ENCODE results near the gene ATP2C2.
"Not testable (repeated sequence)": the region's sequence is repeated elsewhere in the genome, so short reads cannot be mapped to it uniquely, and the experiment has no call there.

ATP2C2 gene

DNA sequence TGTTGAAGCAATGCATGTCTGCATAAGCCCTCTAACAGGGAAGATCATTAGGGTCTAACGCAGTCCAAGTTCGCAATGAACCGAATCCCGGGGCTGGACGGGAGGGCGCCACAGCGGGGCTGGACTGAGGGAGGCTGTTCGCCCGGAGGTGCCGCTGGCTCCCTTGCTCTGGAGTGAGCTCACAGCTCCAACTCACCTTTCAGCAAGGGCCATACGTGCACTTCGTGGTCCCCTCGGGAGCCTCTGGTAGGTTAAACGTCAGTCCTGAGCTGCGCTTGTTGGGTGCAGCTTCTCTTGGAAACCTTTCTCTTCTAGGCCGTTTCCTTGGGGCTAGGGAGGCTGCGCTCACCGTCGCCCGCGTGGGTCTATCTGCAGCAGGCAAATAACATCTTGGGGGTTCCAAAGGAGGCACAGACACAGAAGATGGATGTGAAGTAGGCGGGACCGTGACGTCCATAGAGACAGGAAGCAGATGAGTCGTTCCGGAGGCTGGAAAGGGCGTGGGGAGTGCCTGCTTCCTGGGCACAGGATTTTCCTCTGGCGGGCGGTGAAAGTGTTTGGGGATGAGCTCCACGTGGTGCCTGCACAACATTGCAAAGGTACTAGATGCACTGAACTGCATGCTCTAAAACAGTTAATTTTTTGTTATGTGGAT is 21.9 kb downstream of the ATP2C2 start:
- TF ChIP-seq TAF1 (IDR thresholded peaks at IDR 0.05; ENCODE audit: low read depth, low read length) (no peak), SPI1 (IDR thresholded peaks at IDR 0.05; ENCODE audit: low read depth, low read length) (no peak), POU2F2 (IDR thresholded peaks at IDR 0.05; ENCODE audit: low read depth, low read length) (no peak), POLR2AphosphoS5 (IDR thresholded peaks at IDR 0.05; ENCODE audit: low read depth, low read length) (no peak), POLR2A (IDR thresholded peaks at IDR 0.05; ENCODE audit: low read depth, low read length) (no peak), PAX5 (IDR thresholded peaks at IDR 0.05; ENCODE audit: insufficient read depth, low read length, severe bottlenecking) (no peak)
- DNase-seq (ENCODE audit: insufficient read length, low spot score) (no peak), FAIRE-seq (no peak)

DNA sequence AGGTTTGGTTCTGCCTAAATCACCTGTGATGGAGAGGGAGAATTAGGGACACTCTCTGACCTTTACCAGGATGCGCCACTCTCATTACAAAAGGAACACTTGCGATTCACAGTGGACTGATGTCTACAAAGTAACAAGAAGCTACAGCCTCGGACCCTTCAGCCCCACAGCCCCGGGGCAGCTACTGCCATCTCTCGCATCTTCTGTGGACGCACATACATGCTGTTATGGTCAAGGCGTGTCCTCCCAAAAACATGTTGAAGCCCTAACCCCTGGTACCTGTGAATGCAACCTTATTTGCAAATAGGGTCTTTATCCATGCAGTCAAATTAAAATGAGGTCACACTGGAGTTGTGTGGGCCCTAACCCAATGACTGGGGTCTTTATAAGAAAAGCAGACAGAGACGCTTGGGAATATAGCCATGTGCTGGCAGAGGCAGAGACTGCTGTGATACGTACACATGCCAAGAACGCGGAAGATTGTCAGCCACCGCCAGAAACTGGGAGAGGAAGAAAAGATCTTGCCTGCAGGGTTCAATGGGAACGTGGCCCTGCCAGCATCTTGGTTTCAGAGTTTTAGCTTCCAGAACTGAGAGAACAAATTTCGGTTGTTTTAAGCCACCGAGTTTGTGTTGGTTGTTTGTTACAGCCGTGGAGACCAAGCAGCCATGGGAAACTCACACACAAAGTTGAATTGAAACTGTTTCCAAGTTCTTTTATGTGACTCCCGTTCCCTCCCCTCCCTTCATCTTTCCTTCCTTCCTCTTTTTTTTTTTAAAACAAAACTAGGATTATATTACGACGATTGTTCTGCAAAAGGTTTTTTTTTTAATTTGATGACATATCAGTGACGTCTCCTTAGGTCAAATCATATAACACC is 23.1 kb downstream of the ATP2C2 start:
- TF ChIP-seq POU2F2 (IDR thresholded peaks at IDR 0.05; ENCODE audit: low read depth, low read length), result no peak
- no peak for TF ChIP-seq POLR2A (IDR thresholded peaks at IDR 0.05; ENCODE audit: low read depth, low read length)
- no peak for TF ChIP-seq POLR2AphosphoS5 (IDR thresholded peaks at IDR 0.05; ENCODE audit: low read depth, low read length)
- no peak for TF ChIP-seq PAX5 (IDR thresholded peaks at IDR 0.05; ENCODE audit: insufficient read depth, low read length, severe bottlenecking)
- no peak for TF ChIP-seq TAF1 (IDR thresholded peaks at IDR 0.05; ENCODE audit: low read depth, low read length)
- no peak for TF ChIP-seq SPI1 (IDR thresholded peaks at IDR 0.05; ENCODE audit: low read depth, low read length)
- no peak for DNase-seq (ENCODE audit: insufficient read length, low spot score)
- no peak for FAIRE-seq

DNA sequence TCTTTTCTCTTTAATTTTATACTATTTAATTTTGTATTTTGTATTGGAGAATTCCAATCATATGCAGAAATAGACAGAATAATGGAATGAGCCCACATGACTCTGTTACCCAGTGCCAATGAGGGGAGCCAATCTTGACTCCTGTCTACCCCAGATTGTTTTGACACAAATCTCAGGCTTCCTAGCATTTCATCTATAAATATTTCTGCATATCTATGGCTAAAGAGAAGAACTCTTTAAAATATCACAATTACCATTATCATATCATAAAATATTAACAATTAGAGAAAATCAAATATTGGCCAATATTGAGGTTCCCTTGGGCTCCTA is 23.7 kb downstream of the ATP2C2 start:
- no peak for FAIRE-seq
- TF ChIP-seq PAX5 (IDR thresholded peaks at IDR 0.05; ENCODE audit: insufficient read depth, low read length, severe bottlenecking) (no peak), POU2F2 (IDR thresholded peaks at IDR 0.05; ENCODE audit: low read depth, low read length) (no peak)

DNA sequence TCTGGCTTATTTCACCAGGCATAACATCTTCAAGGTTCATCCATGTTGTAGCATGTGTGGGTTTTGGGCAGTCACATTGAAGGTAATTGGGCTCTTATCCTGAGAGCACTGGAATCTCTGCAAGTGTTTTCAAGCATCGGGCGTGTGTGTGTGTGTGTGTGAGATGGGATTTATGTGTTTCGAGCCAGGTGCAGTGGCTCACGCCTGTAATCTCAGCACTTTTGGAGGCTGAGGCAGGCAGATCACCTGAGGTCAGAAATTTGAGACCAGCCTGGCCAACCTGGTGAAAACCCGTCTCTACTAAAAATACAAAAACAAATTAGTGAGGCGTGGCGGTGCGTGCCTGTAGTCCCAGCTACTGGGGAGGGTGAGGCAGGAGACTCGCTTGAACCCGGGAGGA is 27.7 kb downstream of the ATP2C2 start:
- not testable (repeated sequence) for DNase-seq (ENCODE audit: insufficient read length, low spot score); FAIRE-seq

More for the DNA sequence above, 23.7 kb downstream of the ATP2C2 start:
- DNase-seq (ENCODE audit: insufficient read length, low spot score), result no peak

DNA sequence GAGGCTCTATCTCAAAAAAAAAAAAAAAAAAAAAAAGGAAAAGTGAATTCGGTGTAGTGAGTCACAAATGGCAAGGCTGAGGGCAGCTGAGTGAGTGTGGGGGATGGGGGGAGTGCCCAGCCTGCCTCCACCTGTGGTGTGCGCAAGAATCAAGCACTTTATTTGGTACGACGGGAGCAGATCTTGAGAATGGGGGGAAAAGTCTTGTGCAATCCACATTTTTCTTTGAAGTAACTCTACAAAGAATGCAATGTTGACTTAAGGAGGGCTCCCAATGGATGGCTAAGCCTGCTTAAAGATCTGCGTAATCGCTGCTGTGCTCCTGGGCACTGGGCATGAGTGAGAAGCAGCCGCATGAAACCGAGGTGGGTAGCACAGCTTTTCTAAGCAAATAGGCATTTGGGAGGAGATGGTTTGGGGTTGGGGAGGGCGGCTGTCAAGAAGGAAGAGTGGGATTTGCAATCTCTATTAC is 28.2 kb downstream of the ATP2C2 start:
- DNase-seq (ENCODE audit: insufficient read length, low spot score) (no peak), FAIRE-seq (no peak)
- no peak for TF ChIP-seq PAX5 (IDR thresholded peaks at IDR 0.05; ENCODE audit: insufficient read depth, low read length, severe bottlenecking)
- TF ChIP-seq TAF1 (IDR thresholded peaks at IDR 0.05; ENCODE audit: low read depth, low read length), result no peak
- TF ChIP-seq POLR2AphosphoS5 (IDR thresholded peaks at IDR 0.05; ENCODE audit: low read depth, low read length), result no peak
- TF ChIP-seq SPI1 (IDR thresholded peaks at IDR 0.05; ENCODE audit: low read depth, low read length), result no peak
- TF ChIP-seq POLR2A (IDR thresholded peaks at IDR 0.05; ENCODE audit: low read depth, low read length), result no peak
- no peak for TF ChIP-seq POU2F2 (IDR thresholded peaks at IDR 0.05; ENCODE audit: low read depth, low read length)

DNA sequence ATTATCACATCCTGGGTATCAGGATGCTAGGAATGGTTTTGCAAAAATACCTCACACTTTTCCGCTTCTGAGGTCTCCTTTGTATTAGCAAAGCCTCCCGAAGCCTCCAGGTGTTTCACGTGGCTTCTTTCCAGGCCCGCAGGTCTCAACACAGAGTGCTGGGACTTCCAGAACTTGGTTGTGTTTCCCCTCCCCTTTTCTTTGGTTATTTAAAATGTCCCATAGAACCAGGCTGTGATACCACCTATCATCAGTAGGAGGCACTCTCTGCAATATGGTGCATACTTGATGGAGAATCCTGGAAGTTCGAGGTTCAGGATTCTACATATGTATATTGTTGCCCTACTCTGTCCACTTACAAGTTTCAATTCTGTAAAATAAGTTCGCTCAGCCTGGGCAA is 28.8 kb downstream of the ATP2C2 start:
- FAIRE-seq (no peak), DNase-seq (ENCODE audit: insufficient read length, low spot score) (no peak)
- TF ChIP-seq SPI1 (IDR thresholded peaks at IDR 0.05; ENCODE audit: low read depth, low read length), result no peak
- no peak for TF ChIP-seq POLR2AphosphoS5 (IDR thresholded peaks at IDR 0.05; ENCODE audit: low read depth, low read length)
- TF ChIP-seq TAF1 (IDR thresholded peaks at IDR 0.05; ENCODE audit: low read depth, low read length), result no peak
- no peak for TF ChIP-seq PAX5 (IDR thresholded peaks at IDR 0.05; ENCODE audit: insufficient read depth, low read length, severe bottlenecking)
- TF ChIP-seq POLR2A (IDR thresholded peaks at IDR 0.05; ENCODE audit: low read depth, low read length), result no peak
- TF ChIP-seq POU2F2 (IDR thresholded peaks at IDR 0.05; ENCODE audit: low read depth, low read length), result no peak

DNA sequence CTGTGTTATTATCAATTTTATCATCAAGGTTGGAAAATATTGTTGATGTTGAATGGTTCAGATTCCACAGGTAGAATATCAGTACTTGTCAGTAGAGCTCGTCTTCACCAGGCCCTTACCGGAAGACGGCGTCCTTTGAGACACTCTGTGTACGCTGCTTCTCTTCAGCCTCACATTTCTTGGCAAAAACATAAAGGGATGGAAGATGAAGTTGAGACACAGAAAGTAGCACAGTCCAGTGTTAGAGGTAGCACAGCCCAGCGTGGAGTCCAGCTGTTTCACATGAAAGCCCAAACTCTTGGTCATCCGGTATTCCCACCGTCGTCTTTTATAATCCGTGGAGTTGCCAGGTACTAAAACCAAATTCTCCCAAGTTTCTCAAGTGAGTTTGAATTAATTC is 30.4 kb downstream of the ATP2C2 start:
- TF ChIP-seq PAX5 (IDR thresholded peaks at IDR 0.05; ENCODE audit: insufficient read depth, low read length, severe bottlenecking) (no peak), POU2F2 (IDR thresholded peaks at IDR 0.05; ENCODE audit: low read depth, low read length) (no peak), SPI1 (IDR thresholded peaks at IDR 0.05; ENCODE audit: low read depth, low read length) (no peak), TAF1 (IDR thresholded peaks at IDR 0.05; ENCODE audit: low read depth, low read length) (no peak), POLR2A (IDR thresholded peaks at IDR 0.05; ENCODE audit: low read depth, low read length) (no peak), POLR2AphosphoS5 (IDR thresholded peaks at IDR 0.05; ENCODE audit: low read depth, low read length) (no peak)
- DNase-seq (ENCODE audit: insufficient read length, low spot score) (no peak), FAIRE-seq (no peak)

DNA sequence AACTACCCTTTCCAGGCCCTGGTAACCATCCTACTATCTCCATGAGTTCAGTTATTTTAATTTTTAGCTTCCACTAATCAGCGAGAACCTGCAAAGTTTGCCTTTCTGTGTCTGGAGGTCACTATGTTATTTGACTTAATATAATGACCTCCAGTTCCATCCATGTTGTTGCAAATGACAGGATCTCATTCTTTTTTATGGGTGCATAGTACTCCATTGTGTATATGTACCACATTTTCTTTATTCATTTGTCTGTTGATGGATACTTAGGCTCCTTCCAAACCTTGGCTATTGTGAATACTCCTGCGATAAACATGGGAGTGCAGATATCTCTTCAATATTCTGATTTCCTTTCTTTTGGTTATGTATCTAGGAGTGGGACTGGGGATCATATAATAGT is 31.6 kb downstream of the ATP2C2 start:
- not testable (repeated sequence) for DNase-seq (ENCODE audit: insufficient read length, low spot score); FAIRE-seq

DNA sequence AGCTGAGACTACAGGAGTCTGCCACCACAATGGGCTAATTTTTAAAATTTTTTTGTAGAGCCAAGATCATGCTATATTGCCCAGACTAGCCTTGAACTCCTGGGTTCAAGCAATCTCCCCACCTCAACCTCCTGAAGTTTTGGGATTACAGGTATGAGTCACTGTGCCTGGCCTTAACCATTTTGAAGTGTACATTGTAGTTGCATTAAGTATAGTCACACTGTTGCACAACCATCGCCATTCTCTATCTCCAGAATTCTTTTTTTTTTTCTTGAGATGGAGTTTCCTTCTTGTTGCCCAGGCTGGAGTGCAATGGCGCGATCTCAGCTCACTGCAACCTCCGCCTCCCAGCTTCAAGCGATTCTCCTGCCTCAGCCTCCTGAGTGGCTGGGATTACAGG is 35.1 kb downstream of the ATP2C2 start:
- FAIRE-seq, result not testable (repeated sequence)

DNA sequence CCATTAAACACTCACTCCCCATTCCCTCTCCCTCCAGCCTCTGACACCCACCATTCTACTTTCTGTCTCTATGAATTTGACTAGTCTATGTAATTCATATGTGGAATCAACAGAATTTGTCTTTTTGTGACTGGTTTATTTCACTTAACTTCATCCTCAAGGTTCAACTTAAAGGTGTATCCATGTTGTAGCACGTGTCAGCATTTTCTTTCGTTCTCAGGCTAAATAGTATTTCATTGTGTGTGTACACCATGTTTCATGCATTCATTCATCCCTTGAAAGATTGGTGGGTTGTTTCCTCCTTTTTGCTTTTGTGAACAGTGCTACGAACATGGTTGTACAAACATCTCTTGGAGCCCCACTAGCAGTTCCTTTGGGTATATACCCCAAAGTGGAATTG is 36.0 kb downstream of the ATP2C2 start:
- no peak for DNase-seq (ENCODE audit: insufficient read length, low spot score)
- FAIRE-seq, result no peak
- TF ChIP-seq POLR2AphosphoS5 (IDR thresholded peaks at IDR 0.05; ENCODE audit: low read depth, low read length) (no peak), TAF1 (IDR thresholded peaks at IDR 0.05; ENCODE audit: low read depth, low read length) (no peak), PAX5 (IDR thresholded peaks at IDR 0.05; ENCODE audit: insufficient read depth, low read length, severe bottlenecking) (no peak), SPI1 (IDR thresholded peaks at IDR 0.05; ENCODE audit: low read depth, low read length) (no peak), POU2F2 (IDR thresholded peaks at IDR 0.05; ENCODE audit: low read depth, low read length) (no peak), POLR2A (IDR thresholded peaks at IDR 0.05; ENCODE audit: low read depth, low read length) (no peak)

More for the DNA sequence above, 35.1 kb downstream of the ATP2C2 start:
- not testable (repeated sequence) for DNase-seq (ENCODE audit: insufficient read length, low spot score)
